HG02852 (cell line): ENCODE data around the gene EVC.
A peak's percentile ranks its signal among the peaks of the same experiment; 100 is the strongest.

Experiments used
- ATAC-seq: cut with Tn5 transposase; IDR thresholded peaks from one replicate; pipeline ENCODE4 v1.9.1; 2021; ENCODE audit warnings: mild to moderate bottlenecking, moderate library complexity; ENCODE audit not compliant: unreplicated experiment

EVC gene

GRCh38 chr4:5710961-5711478, at the start of gene EVC:
Gene EVC, plus strand, starts transcription at chr4:5711201. Its CDS starts 180 bp downstream, at chr4:5711381.
- ATAC-seq, result peak; percentile 34

- no peak for ATAC-seq
Measured at GRCh38 chr4:5661237-5661636, 49.8 kb upstream of the EVC start.

- ATAC-seq, result no peak
Measured at GRCh38 chr4:5662555-5662954, 48.4 kb upstream of the EVC start.

GRCh38 chr4:5664778-5665177, 46.2 kb upstream of the EVC start:
- no peak for ATAC-seq

DNA sequence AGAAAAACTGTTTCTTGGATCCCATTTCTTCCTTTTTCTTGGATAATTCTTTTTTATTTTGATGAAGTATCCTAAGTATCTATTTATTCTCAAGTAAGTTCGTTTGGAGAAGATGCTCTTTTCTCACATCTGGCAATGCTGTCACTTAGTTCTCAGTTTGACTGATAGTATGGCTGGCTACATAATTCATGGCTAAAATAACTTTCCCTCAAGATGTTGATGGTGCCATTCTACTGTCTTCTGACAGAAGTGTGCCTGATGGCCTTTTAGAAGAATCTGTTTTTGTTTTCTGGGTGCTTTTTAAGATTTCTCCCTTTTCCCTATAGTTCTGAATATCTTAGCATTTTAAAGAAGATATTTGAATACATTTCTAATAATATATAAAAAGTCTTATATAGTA, 44.3 kb upstream of the EVC start:
- no peak for ATAC-seq

GRCh38 chr4:5676763-5677162, 34.2 kb upstream of the EVC start:
- ATAC-seq, result no peak

DNA sequence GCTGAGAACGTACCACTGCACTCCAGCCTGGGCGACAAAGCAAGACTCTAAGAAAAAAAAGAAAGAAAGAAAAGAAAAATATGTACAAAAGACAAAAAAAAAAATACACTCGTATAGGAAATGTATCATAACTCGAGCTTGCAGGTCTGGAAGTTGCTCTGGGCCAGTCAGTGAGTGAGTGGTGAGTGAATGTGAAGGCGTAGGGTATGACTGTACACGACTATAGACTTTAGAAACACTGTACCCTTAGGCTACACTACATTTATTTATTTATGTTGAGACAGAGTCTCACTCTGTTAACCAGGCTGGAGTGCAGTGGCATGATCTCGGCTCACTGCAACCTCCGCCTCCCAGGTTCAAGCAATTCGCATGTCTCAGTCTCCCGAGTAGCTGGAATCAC, 32.0 kb upstream of the EVC start:
- no peak for ATAC-seq

DNA sequence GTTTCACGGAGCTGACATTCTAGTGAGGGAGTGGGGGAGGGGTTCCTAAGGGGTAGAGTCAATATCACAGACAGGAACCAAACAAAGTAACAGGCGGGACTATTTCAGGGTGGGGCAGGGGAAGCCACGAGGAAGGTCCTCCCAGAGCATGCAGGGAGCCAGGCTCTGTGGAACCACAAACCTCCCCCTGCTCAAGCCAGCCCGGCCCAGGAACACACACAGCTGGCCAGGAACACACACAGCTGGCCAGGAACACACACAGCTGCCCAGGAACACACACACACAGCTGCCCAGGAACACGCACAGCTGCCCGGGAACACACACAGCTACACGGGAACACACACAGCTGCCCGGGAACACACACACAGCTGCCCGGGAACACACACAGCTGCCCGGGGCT, 27.4 kb upstream of the EVC start:
- ATAC-seq, result no peak

DNA sequence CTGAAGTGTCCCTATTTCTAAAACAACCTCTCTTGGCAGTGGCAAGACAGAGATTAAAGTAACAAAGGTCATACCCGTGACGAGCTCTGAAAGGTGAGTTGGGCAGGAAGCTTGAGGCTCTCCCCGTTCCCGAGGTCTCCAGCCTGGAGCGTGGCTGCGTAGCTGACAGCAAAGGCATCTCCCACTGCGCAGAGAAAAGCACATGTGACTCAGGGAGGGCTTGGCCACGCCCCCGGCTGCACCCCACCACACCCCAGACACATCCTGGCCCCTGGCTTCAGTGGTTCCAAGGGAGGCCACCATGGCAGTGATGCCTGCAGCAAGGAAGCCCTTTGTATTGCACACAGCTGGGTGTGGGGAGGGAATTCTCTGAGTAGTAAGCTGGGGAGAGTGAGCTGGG, 25.7 kb upstream of the EVC start:
- no peak for ATAC-seq

DNA sequence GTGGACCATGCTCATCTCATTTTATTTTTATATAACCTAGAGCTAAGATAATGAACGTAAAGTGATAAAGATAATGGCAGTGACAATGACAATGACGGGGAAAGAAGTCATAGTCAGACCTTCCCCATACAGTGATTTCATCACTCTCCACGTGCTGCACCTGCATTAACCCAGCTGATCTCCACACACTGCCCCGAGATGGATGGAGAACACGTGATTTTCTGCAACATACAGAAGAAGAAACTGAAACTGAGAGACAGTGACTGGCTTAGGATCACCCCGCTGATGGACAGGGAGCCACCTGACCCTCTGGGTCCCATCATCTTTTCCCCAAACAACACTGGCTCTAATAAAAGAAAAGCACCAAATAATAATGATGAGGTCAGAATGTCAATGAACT, 24.7 kb upstream of the EVC start:
- ATAC-seq, result no peak

DNA sequence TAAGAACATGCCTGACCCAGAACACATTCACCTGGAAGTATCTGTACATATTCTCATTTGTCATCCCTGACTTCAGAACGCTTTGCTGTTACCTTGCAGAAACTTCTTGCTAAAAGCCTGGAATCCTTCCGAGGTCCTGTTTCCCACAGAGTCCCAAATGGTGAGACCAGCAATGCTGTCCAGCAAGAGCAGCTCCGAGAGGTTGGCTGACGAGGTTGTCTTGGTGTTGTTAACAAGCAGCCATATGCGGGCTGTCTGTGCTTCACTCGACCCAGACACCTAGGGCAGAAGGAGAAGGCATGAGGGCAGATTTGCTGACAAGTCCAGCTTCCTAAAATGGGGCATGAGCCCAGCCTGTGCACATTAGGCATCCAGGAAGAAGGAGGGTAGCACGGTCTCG, 21.9 kb upstream of the EVC start:
- no peak for ATAC-seq

DNA sequence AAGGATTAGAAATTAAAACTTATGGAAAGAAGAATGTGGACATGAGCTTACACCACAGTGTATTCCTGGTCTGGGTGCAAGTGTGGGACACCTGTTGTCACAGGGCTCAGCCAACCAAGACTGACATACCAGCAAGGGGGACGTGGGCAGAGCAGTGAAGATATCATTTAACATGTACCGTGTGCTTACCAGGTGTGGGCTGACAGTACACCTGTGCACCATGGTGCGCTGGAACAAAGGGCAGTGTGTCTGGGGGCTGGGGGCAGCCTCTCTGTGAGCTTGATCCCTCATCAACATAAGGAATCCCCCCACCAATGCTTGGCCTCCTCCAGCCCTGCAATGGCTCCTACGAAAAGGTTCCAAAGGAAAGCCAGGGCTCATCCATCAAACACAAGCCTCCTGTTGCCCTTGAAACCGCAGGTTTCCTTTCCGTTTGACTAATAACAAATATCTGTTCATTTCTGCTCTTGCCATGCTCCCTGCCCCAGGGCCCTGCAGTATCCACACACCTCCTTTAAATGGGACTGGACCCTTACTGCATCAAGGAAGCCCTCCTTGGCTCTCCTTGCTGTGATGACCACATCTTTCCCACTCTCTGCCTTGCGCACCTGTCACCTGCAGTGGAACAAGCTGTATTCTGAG, 19.4 kb upstream of the EVC start:
- no peak for ATAC-seq

- no peak for ATAC-seq
Measured at GRCh38 chr4:5693871-5694270, 17.1 kb upstream of the EVC start.

GRCh38 chr4:5696341-5696740, 14.7 kb upstream of the EVC start:
- no peak for ATAC-seq

DNA sequence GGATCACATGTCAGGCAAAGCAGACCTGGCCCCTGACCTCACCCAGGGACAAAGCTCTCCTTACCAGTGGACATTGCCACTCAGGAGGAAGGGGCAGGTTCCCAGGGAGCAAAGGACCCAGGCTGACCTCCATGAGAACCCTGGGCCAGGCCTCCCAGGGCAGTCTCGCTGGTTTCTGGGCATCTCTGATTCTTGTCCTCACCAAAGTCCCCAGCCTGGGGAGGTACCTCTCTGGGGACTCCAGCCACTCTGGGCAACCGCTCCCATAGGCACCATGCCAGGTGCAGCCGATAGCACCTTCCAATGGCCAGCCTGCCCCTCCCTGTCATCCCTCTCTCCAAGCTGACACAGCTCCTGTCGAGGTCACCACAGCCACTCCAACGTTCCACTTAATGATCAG, 10.5 kb upstream of the EVC start:
- no peak for ATAC-seq

DNA sequence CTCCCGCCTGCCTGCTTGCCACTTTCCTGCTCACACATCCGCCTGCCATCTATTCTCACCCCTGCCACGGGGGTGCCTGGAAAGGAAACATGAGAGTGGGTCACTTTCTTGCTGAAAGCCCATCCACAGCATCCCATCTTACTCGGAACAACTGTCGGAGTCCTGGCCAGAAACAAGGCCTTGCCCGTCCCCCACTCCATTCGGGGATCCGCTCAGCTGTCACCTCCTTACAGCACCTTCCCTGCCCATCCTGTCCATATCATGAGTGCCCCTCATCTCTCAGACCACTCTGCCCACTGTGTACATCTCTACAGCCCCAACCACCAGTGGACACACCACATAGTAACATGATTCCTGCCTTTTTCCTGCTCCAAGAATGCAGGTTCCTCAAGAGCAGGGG, 9.0 kb upstream of the EVC start:
- no peak for ATAC-seq

DNA sequence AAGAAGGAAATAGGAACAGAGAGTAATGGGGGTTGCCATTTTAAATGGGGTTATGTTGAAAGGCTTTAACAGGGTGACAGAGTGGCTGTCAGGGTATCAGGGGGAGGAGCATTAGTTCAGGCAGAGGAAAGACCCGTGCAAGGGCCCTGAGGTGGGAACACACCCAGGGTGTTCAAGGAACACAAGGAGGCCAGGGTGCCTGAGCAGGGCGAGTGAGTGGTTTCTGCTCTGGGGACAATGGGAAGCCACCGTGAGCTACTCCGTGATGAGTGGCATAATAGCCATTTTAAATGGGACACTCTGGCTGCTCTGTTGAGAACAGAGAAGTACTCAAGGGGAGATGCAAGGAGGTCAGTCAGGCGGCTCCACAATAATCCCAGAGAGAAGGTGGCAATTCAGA, 7.2 kb upstream of the EVC start:
- no peak for ATAC-seq

- ATAC-seq, result no peak
Measured at GRCh38 chr4:5704276-5704675, 6.7 kb upstream of the EVC start.

DNA sequence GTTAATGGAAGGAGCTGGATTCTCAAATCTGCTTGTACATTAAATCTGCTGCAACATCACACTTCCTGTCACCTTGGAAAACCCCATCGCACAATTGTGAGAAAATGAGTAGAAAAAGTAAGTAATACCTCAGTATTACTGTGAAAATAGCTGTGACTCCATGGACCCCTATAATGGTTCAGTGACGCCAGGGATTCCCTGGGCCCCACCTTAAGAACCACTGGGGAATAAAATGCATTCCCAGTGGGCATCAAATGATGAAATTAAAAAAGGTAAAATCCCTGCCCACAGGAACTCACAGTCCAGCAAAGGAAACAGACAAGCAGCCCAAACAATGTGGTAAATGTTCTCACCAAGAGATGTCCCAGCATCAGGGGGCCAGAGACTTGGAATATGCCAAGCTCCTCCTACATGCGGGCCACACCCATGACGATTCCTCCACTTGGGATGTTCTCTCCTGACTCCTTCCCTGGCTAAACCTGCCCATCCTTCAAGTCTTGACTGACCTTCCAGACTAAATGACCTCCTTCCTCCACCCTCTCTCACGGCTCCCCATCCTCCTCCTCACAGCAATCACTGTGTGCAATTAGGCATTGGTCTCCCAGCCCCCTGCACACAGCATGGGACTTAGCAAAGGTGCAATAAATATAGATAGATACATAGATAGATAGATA, 5.2 kb upstream of the EVC start:
- ATAC-seq, result no peak

GRCh38 chr4:5706486-5707290, 4.3 kb upstream of the EVC start:
- ATAC-seq, result no peak

- no peak for ATAC-seq
Measured at GRCh38 chr4:5707366-5707765, 3.6 kb upstream of the EVC start.
